Measurements from ENCODE around the gene MRPL36. TPM values are rescaled to one million over a fixed set of nuclear protein-coding genes. Genes with fewer than 3 reads are reported as not detected.

Gene MRPL36
- total and polyA plus RNA-seq, 2 donors (not counting 1 experiment from before 2014, with no cell fraction given) = 47.9 to 54.8 TPM

GRCh38 chr5:1827886-1828397 lies 28.3 kb upstream of the MRPL36 start:
- no peak overlapping the region for H3K4me3 ChIP-seq (replicated peaks in 1 of 4; ENCODE audit: control extremely low read depth in 1 of 4, insufficient read depth in 1 of 4, low read depth in 3 of 4, low read length in 4 of 4)
- H3K36me3 ChIP-seq (ENCODE audit: control insufficient read depth, insufficient read depth, low read length) = peaks cover 3% of the 10 kb centered on the region
- no peak overlapping the region for H3K27ac ChIP-seq (ENCODE audit: insufficient read depth, low read length)
- H3K4me2 ChIP-seq (ENCODE audit: extremely low read depth, insufficient read depth, low read length) = no peak overlapping the region
- H3K79me2 ChIP-seq (ENCODE audit: control insufficient read depth, insufficient read depth, low read length) = no peaks in the 10 kb centered on the region
- no peak overlapping the region for H3K9ac ChIP-seq (ENCODE audit: insufficient read depth, low read length)
- H4K20me1 ChIP-seq (ENCODE audit: control insufficient read depth, extremely low read depth, insufficient read depth, low read length) = no peaks in the 10 kb centered on the region
- TF ChIP-seq CTCF (conservative IDR thresholded peaks at IDR 0.05 in 1 of 2, IDR thresholded peaks at IDR 0.05 in 1 of 2; ENCODE audit: low read depth in 1 of 2, low read length in 2 of 2) (no peak), EZH2 (IDR thresholded peaks at IDR 0.05; ENCODE audit: low read length, missing control alignments) (no peak)
- no peak overlapping the region for H2AFZ ChIP-seq (ENCODE audit: low read length)
- no peaks in the 10 kb centered on the region for H3K27me3 ChIP-seq (ENCODE audit: control insufficient read depth, insufficient read depth, low read length)
- no peaks in the 10 kb centered on the region for H3K9me3 ChIP-seq (ENCODE audit: control insufficient read depth, insufficient read depth, low read depth, low read length)
- H3K4me1 ChIP-seq (ENCODE audit: control insufficient read depth, extremely low read depth, insufficient read depth, low read length) = no peaks in the 10 kb centered on the region
- DNase-seq (ENCODE audit: low read depth in 2 of 2) = no peak

- H4K20me1 ChIP-seq (ENCODE audit: control insufficient read depth, extremely low read depth, insufficient read depth, low read length) = no peaks in the 10 kb centered on the region
- no peak for DNase-seq (ENCODE audit: low read depth in 2 of 2)
- no peaks in the 10 kb centered on the region for H3K79me2 ChIP-seq (ENCODE audit: control insufficient read depth, insufficient read depth, low read length)
- H3K27ac ChIP-seq (ENCODE audit: insufficient read depth, low read length) = no peak overlapping the region
- no peak overlapping the region for H3K4me3 ChIP-seq (replicated peaks in 1 of 4; ENCODE audit: control extremely low read depth in 1 of 4, insufficient read depth in 1 of 4, low read depth in 3 of 4, low read length in 4 of 4)
- peaks cover 3% of the 10 kb centered on the region for H3K36me3 ChIP-seq (ENCODE audit: control insufficient read depth, insufficient read depth, low read length)
- no peak overlapping the region for H2AFZ ChIP-seq (ENCODE audit: low read length)
- H3K4me2 ChIP-seq (ENCODE audit: extremely low read depth, insufficient read depth, low read length) = no peak overlapping the region
- no peak for TF ChIP-seq EZH2 (IDR thresholded peaks at IDR 0.05; ENCODE audit: low read length, missing control alignments)
- TF ChIP-seq CTCF (conservative IDR thresholded peaks at IDR 0.05 in 1 of 2, IDR thresholded peaks at IDR 0.05 in 1 of 2; ENCODE audit: low read depth in 1 of 2, low read length in 2 of 2) = no peak
- no peaks in the 10 kb centered on the region for H3K27me3 ChIP-seq (ENCODE audit: control insufficient read depth, insufficient read depth, low read length)
- no peak overlapping the region for H3K9ac ChIP-seq (ENCODE audit: insufficient read depth, low read length)
- H3K9me3 ChIP-seq (ENCODE audit: control insufficient read depth, insufficient read depth, low read depth, low read length) = no peaks in the 10 kb centered on the region
- H3K4me1 ChIP-seq (ENCODE audit: control insufficient read depth, extremely low read depth, insufficient read depth, low read length) = no peaks in the 10 kb centered on the region
These were observed 27.6 kb upstream of the MRPL36 start for GRCh38 chr5:1827025-1827885.

GRCh38 chr5:1826235-1826980 lies 26.8 kb upstream of the MRPL36 start:
- no peak for DNase-seq (ENCODE audit: low read depth in 2 of 2)
- Histone ChIP-seq H3K27ac (ENCODE audit: insufficient read depth, low read length) (no peak overlapping the region), H3K4me1 (ENCODE audit: control insufficient read depth, extremely low read depth, insufficient read depth, low read length) (no peaks in the 10 kb centered on the region), H3K27me3 (ENCODE audit: control insufficient read depth, insufficient read depth, low read length) (no peaks in the 10 kb centered on the region), H3K36me3 (ENCODE audit: control insufficient read depth, insufficient read depth, low read length) (peaks cover 3% of the 10 kb centered on the region), H3K9ac (ENCODE audit: insufficient read depth, low read length) (no peak overlapping the region), H2AFZ (ENCODE audit: low read length) (no peak overlapping the region), H3K79me2 (ENCODE audit: control insufficient read depth, insufficient read depth, low read length) (no peaks in the 10 kb centered on the region), H3K4me3 (replicated peaks in 1 of 4; ENCODE audit: control extremely low read depth in 1 of 4, insufficient read depth in 1 of 4, low read depth in 3 of 4, low read length in 4 of 4) (no peak overlapping the region), H4K20me1 (ENCODE audit: control insufficient read depth, extremely low read depth, insufficient read depth, low read length) (no peaks in the 10 kb centered on the region), H3K9me3 (ENCODE audit: control insufficient read depth, insufficient read depth, low read depth, low read length) (no peaks in the 10 kb centered on the region), H3K4me2 (ENCODE audit: extremely low read depth, insufficient read depth, low read length) (no peak overlapping the region)
- no peak for TF ChIP-seq CTCF (conservative IDR thresholded peaks at IDR 0.05 in 1 of 2, IDR thresholded peaks at IDR 0.05 in 1 of 2; ENCODE audit: low read depth in 1 of 2, low read length in 2 of 2)
- no peak for TF ChIP-seq EZH2 (IDR thresholded peaks at IDR 0.05; ENCODE audit: low read length, missing control alignments)
